ENCODE data around the gene LAGE3.

Gene LAGE3

GRCh38 chrX:154444755-154445246 is 34.3 kb downstream of the LAGE3 start:
- H3K4me3 Mint-ChIP-seq = peak overlapping the region; percentile 83
- H3K4me1 Mint-ChIP-seq (ENCODE audit: low read depth) = peaks cover 45% of the 10 kb centered on the region
- H3K27me3 Mint-ChIP-seq = no peaks in the 10 kb centered on the region
- peak overlapping the region; percentile 87 for H3K27ac Mint-ChIP-seq
- no peaks in the 10 kb centered on the region for H3K9me3 Mint-ChIP-seq
- peaks cover 77% of the 10 kb centered on the region for H3K36me3 Mint-ChIP-seq (ENCODE audit: low read depth)
- intact Hi-C loops (cut with micrococcal nuclease) = no loop called here

GRCh38 chrX:154443992-154444754 is 34.9 kb downstream of the LAGE3 start, which contains the start of gene FAM50A:
TSS of gene FAM50A (plus strand) at chrX:154444141. CDS start at chrX:154444236, 95 bp downstream.
- H3K4me3 Mint-ChIP-seq = peak within 1 kb of the TSS; percentile 83
- H3K36me3 Mint-ChIP-seq (ENCODE audit: low read depth) = peaks cover 77% of the 10 kb centered on the region
- H3K4me1 Mint-ChIP-seq (ENCODE audit: low read depth) = peaks cover 45% of the 10 kb centered on the region
- no peaks in the 10 kb centered on the region for H3K9me3 Mint-ChIP-seq
- H3K27ac Mint-ChIP-seq = peak within 1 kb of the TSS; percentile 87
- intact Hi-C loops (cut with micrococcal nuclease) = no loop called here
- H3K27me3 Mint-ChIP-seq = no peaks in the 10 kb centered on the region

- intact Hi-C loops (cut with micrococcal nuclease) = no loop called here
- Mint-ChIP-seq H3K27me3 (no peaks in the 10 kb centered on the region), H3K4me3 (peak overlapping the region; percentile 76), H3K4me1 (ENCODE audit: low read depth) (peaks cover 51% of the 10 kb centered on the region), H3K27ac (peak overlapping the region; percentile 87), H3K9me3 (no peaks in the 10 kb centered on the region), H3K36me3 (ENCODE audit: low read depth) (peaks cover 77% of the 10 kb centered on the region)
Measured at GRCh38 chrX:154443479-154443910, 35.6 kb downstream of the LAGE3 start.

- H3K27me3 Mint-ChIP-seq = no peaks in the 10 kb centered on the region
- intact Hi-C loops (cut with micrococcal nuclease) = no loop called here
- H3K9me3 Mint-ChIP-seq = no peaks in the 10 kb centered on the region
- H3K4me1 Mint-ChIP-seq (ENCODE audit: low read depth) = peaks cover 59% of the 10 kb centered on the region
- peaks cover 77% of the 10 kb centered on the region for H3K36me3 Mint-ChIP-seq (ENCODE audit: low read depth)
- H3K27ac Mint-ChIP-seq = peak overlapping the region; percentile 87
- no peak overlapping the region for H3K4me3 Mint-ChIP-seq
Measured at GRCh38 chrX:154441984-154442707, 36.9 kb downstream of the LAGE3 start.

- no peaks in the 10 kb centered on the region for H3K9me3 Mint-ChIP-seq
- H3K27me3 Mint-ChIP-seq = no peaks in the 10 kb centered on the region
- H3K27ac Mint-ChIP-seq = no peak overlapping the region
- H3K4me3 Mint-ChIP-seq = no peak overlapping the region
- H3K4me1 Mint-ChIP-seq (ENCODE audit: low read depth) = peaks cover 56% of the 10 kb centered on the region
- intact Hi-C loops (cut with micrococcal nuclease) = no loop called here
- H3K36me3 Mint-ChIP-seq (ENCODE audit: low read depth) = peaks cover 71% of the 10 kb centered on the region
Measured at GRCh38 chrX:154441564-154441963, 37.5 kb downstream of the LAGE3 start.

- Mint-ChIP-seq H3K9me3 (no peaks in the 10 kb centered on the region), H3K36me3 (ENCODE audit: low read depth) (peaks cover 70% of the 10 kb centered on the region), H3K4me3 (no peak overlapping the region), H3K4me1 (ENCODE audit: low read depth) (peaks cover 55% of the 10 kb centered on the region), H3K27ac (no peak overlapping the region), H3K27me3 (no peaks in the 10 kb centered on the region)
- intact Hi-C loops (cut with micrococcal nuclease) = no loop called here
Measured at GRCh38 chrX:154440623-154441357, 38.3 kb downstream of the LAGE3 start.

GRCh38 chrX:154439841-154440240 is 39.2 kb downstream of the LAGE3 start:
- Mint-ChIP-seq H3K27ac (no peak overlapping the region), H3K9me3 (no peaks in the 10 kb centered on the region), H3K27me3 (no peaks in the 10 kb centered on the region), H3K4me3 (no peak overlapping the region), H3K36me3 (ENCODE audit: low read depth) (peaks cover 78% of the 10 kb centered on the region), H3K4me1 (ENCODE audit: low read depth) (peaks cover 59% of the 10 kb centered on the region)
- intact Hi-C loops (cut with micrococcal nuclease) = no loop called here

GRCh38 chrX:154437971-154438893 is 40.8 kb downstream of the LAGE3 start:
- Mint-ChIP-seq H3K4me1 (ENCODE audit: low read depth) (peaks cover 65% of the 10 kb centered on the region), H3K9me3 (no peaks in the 10 kb centered on the region), H3K36me3 (ENCODE audit: low read depth) (peaks cover 93% of the 10 kb centered on the region), H3K4me3 (peak overlapping the region; percentile 87), H3K27me3 (no peaks in the 10 kb centered on the region), H3K27ac (peak overlapping the region; percentile 76)
- intact Hi-C loops (cut with micrococcal nuclease) = no loop called here

- intact Hi-C loops (cut with micrococcal nuclease) = no loop called here
- Mint-ChIP-seq H3K27me3 (no peaks in the 10 kb centered on the region), H3K4me1 (ENCODE audit: low read depth) (peaks cover 56% of the 10 kb centered on the region), H3K4me3 (peak within 1 kb of the TSS; percentile 87), H3K9me3 (no peaks in the 10 kb centered on the region), H3K36me3 (ENCODE audit: low read depth) (peaks cover 93% of the 10 kb centered on the region), H3K27ac (peak within 1 kb of the TSS; percentile 76)
Measured at GRCh38 chrX:154436983-154437752, 41.9 kb downstream of the LAGE3 start, which contains the start of gene GDI1. TSS of gene GDI1 (plus strand) at chrX:154437154. CDS start at chrX:154437255, 101 bp downstream.

- H3K27ac Mint-ChIP-seq = peak overlapping the region; percentile 74
- peaks cover 59% of the 10 kb centered on the region for H3K4me1 Mint-ChIP-seq (ENCODE audit: low read depth)
- no peaks in the 10 kb centered on the region for H3K9me3 Mint-ChIP-seq
- no peaks in the 10 kb centered on the region for H3K27me3 Mint-ChIP-seq
- peaks cover 93% of the 10 kb centered on the region for H3K36me3 Mint-ChIP-seq (ENCODE audit: low read depth)
- intact Hi-C loops (cut with micrococcal nuclease) = no loop called here
- peak overlapping the region; percentile 87 for H3K4me3 Mint-ChIP-seq
Measured at GRCh38 chrX:154436374-154436982, 42.6 kb downstream of the LAGE3 start.

GRCh38 chrX:154435171-154435733 is 43.8 kb downstream of the LAGE3 start:
- peaks cover 69% of the 10 kb centered on the region for H3K4me1 Mint-ChIP-seq (ENCODE audit: low read depth)
- peaks cover 89% of the 10 kb centered on the region for H3K36me3 Mint-ChIP-seq (ENCODE audit: low read depth)
- intact Hi-C loops (cut with micrococcal nuclease) = no loop called here
- no peak overlapping the region for H3K4me3 Mint-ChIP-seq
- no peaks in the 10 kb centered on the region for H3K27me3 Mint-ChIP-seq
- H3K9me3 Mint-ChIP-seq = no peaks in the 10 kb centered on the region
- peak overlapping the region; percentile 74 for H3K27ac Mint-ChIP-seq

Data from dendritic cell treated with granulocyte-macrophage colony-stimulating factor and Interleukin-4, amounts not matched to agents 40 ng/mL and 50 ng/mL, for 4 days (primary cell).